Measurements from ENCODE around the gene DNM3.

The DNM3 gene

DNA sequence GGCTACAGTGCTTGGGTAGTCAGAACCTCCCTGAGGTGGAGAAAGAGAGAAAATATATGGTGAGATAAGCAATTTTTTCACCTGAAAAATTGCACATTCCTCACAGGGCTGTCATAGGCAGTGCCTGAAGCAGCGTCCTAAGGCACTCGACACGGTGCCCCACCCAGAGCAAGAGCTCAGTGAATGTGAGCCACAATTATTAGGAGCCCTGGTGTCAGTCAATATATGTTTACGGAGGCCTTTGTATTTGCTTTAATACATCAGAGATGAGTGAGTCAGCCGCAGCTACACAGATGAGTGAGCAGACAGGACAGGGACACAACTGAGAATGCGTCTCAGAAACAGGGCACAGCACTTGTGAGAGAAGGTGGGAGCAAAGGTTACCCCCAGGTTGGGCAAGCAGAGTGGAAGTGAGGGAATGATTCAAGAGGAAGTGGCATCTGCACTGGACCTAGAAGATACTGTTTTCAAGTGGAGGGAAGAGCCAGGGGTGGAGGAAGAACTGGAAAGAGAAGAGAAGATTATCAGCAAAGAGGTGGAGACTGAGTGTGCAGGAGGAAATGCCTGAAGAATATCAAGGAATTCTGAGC is 607.8 kb downstream of the DNM3 start:
- DNase-seq = no peak

DNA sequence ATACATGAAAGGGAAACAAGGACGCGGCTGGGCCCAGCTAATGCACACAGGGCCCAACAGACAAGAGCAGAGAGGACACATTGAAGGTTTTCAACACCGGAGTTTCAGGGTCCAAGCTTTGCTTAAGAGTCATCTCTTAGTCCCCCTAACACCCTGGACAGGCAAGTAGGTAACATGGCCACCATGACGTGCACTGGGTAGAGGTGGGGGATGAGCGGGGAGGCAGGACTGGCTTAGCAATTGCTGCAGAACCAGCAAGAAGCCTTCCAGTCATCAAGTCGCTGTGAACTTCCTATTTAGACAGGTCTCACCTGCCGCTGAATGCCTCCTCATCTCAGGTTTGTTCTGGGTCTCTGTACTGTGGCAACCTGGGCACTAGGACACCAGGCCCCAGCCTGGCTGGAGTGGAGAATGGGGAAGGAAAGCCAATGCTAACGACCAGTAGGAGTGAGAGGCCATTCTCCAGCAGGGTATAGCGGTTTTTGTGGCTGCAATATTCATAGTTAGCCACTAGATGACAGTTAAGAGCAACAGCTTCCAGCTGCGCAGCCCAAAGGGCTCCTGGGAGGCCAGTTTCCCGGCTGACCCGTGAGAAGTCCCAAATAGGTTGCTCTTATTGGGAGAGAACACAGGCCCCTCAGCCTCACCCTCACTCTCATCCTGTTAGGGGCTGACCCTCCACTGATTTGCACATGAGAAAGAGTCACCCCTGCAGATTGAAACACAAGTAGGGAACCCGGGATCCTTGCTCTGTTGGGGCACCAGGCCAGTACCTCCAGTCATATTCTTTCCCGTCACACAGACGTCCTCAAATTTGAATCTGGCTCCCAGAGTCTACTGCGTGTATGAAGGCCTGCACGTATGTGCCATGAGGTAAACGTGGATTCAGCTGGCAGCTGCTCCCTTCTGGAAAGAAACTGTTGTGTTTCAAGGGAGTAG is 608.6 kb downstream of the DNM3 start:
- peak; percentile 5 to 14 for DNase-seq

DNA sequence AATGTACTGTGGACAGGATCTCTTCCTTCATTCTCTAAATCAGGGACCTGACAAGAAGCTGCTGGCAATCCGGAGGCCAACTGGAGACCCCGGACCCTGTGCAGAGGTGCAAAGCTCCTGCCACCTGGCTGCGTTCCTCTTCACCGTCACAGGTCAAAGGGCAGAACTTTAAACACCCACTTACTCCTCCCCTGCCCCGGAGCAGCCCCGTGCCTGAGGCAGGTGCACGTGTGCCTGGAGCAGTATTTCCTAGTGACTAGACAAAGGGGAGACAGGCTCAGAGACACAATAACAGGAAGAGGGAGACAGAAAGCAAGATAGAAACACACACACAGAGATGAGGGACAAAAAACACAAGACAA is 609.2 kb downstream of the DNM3 start:
- no peak for DNase-seq

DNA sequence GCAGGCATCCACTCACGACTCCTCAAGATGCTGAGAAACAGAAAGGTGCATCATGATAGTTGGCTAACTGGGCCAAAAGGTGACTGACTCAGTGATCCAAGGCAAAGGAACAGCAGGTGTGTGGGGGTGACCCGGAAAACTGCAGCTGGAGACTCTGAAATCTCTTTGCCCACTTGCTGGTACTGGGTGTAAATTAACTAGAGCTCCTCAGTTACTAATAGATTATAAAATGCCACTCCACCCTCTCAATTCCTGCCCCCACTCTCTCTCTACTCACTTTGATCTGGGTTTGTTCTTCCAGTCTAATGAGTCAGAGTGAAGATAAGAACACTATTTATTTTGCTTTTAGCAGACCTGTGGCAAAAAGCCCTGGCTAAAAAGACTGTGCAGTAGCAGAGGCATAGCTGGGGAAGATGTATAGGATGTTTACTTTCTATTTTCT is 609.7 kb downstream of the DNM3 start:
- no peak for DNase-seq

DNA sequence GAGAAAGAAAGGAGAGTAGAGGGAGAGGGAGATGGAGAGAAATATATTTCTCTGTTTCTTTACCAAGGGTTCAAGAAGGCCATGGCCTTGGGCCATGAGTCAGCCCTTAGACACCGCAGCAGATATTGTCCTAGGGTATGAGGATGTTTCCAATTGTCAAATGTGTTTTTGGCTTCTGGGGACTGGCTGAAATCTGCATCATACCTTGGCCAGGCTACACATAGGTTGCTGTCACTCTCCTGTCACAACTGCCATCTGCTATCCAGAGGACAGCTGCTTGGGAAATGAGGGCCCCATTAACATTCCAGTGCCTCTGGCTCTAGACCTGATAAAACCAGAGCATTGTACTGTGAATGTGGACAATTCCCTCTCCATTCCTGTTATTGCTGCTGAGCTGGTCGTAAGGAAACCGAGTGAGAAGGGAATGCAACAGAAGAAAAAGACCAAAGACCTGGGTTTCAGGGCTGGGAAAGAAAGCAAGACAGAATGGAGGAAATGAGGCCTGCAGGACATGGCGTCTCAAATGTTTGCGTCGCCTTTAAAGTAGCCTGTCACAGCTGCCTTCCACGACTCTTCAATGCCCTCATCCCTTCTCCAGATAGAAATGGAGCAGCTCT is 611.3 kb downstream of the DNM3 start:
- DNase-seq = no peak

DNA sequence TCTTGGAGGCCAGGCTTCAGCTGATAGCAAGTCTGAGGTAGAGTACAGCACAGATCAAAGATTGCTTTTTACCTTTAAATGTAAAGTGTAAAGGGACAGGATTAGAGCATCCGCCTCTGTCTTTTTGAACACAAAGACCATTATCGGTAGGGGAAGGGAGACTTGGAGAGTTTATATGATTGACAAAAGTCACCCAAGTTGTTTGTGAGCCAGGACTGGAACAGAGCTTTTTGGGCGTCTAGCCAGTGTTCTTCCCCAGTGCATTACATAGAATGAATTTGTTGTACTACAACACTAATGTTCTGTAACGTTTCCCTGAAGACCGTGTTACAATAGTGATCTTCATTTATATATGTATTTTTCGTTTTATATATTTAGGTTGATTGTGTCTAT is 611.9 kb downstream of the DNM3 start:
- DNase-seq = no peak

DNA sequence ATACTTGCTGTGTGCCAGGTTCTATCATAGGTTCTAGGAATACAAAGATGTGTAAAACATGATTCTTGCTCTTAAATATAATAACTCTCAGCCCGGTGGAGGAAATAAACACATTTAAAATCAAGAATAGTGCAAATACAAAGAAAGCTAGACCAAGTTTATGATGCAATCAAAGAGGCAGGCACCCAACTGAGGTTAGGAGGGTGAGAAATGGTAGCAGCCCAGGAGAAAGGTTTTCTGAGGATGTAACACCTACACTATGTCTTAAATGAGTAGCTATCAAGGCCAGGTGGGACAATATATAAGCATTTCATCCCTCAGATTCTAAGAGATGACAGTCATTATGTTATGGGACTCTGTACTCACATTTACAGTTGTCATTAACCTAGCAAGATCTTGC is 612.3 kb downstream of the DNM3 start:
- DNase-seq = no peak

DNA sequence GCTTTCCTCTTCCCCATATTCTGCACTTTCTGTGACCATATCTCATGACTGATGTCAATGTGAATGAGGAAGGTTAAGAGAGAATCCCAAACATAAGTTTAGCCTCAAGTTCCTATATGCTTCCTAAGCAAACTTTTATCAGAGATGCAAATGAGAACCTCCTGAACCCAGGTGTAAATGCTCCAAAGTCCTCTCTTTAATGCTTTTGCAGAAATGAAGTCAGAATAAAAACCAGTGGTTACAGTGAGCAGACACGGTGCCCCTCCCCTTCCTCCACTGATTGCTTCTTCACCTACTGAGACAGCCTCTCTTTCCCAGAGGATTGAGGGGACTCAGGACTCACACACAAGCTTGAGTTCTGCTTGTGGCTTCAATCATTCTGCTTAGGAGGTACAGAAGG is 614.2 kb downstream of the DNM3 start:
- DNase-seq = no peak

DNA sequence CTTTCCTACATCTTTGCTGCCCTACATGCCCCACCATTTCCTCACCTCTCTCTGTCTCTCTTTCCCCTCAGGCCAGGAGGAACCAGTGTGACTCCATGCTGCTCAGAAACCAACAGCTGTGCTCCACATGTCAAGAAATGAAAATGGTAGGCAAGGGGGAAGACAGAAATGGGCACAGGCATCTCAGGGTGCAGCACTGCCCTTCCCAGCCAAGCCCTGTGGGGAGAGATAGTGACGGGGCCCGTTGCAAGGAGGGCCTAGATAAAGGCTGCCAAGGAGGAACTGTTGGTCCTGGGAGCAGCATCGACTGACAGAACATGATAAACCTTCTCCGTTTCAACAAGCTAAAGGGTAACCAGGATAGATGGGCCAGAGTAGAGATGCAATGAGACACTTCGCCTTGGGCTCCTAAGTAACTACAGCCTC is 615.1 kb downstream of the DNM3 start:
- no peak for DNase-seq

DNA sequence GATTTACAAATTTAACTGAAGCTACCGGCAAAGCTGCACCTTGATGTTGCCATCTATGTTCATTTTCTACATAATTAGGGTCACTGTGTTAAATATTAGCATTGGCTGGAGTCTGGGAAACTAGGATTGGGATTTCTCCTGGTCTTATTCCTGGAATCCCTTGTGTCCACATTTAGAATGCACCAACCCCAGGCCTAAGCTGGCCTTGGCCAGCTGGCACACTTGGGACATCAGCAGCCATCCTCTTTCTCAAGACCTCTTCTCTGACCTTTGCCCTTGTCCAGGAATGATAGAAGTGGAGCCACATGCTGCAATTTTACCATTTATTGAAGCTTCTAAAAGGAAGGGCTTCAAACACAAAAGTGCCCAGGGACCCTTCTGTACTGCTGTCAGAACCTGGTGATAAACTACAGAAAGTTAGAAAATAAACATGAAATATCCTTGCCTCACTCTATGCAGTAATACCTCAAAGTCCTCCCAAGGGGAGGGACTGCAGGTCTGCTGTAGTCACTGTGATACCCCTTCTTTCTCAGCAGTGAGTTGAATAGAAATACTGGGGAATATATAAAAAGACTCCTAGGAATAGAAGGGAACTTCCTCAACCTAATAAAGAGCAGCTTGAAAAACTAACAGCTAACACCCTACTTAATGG is 616.3 kb downstream of the DNM3 start:
- no peak for DNase-seq

DNA sequence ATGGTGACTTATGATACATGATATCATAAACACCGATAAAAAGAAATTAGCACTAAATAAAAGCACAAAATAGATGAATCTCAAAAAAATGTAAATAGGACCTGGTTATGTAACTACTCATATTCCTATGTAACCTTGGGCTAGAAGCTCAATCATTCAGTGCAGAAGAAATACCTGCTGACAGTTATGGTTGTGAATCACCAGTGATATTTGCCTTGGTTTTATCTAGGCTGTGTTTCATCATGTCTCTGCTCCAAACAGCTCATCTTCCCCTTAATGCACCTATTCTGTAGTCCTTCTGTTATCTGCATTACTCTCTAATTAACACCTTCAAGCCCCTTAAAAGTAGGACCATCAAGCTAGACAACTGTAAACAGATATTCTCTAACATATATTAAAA is 618.9 kb downstream of the DNM3 start:
- DNase-seq = no peak

DNA sequence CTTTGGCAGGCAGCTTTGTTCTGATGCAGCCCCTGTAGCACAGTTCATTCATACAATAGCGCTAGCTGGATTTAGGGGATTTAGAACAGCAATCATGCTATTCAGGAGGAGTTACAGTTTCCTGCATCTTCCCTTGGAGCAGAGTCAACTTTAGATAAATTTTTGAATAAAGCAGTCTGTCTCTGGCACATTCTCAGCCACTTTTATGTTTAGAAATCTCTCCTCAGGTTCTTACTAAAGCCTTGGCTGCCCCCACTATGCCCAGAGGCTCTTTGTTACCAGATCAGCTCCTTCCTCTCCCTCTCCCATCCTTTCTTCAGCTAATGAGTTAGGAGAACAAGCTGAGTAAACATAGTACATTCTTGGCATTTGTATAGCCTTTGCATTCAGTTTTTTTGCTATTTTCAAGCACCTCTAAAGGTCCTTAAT is 619.6 kb downstream of the DNM3 start:
- no peak for DNase-seq

All from NCI-H1930 (cell line).